ENCODE data around the gene HOXC4. TPM values are rescaled to one million over a fixed set of nuclear protein-coding genes. Genes with fewer than 3 reads are reported as not detected.
"Not testable (repeated sequence)": the region's sequence is repeated elsewhere in the genome, so short reads cannot be mapped to it uniquely, and the experiment has no call there.

HOXC4 gene
- total RNA-seq, 1 donor from 2014 or later, result 0.42 TPM

- intact Hi-C loops (cut with micrococcal nuclease), result loop anchor here (1.0 kb wide), 1 partner anchor 110 kb away; no protein-coding TSS in a partner anchor
These were observed 27.4 kb downstream of the HOXC4 start for GRCh38 chr12:54081053-54081514.

GRCh38 chr12:54081581-54082396, 28.2 kb downstream of the HOXC4 start:
- intact Hi-C loops (cut with micrococcal nuclease), result loop anchor here (1.0 kb wide), 1 partner anchor 110 kb away; no protein-coding TSS in a partner anchor

- intact Hi-C loops (cut with micrococcal nuclease), result no loop called here
These were observed 28.8 kb downstream of the HOXC4 start for GRCh38 chr12:54082397-54082892.

GRCh38 chr12:54088011-54088410, 34.4 kb downstream of the HOXC4 start:
- intact Hi-C loops (cut with micrococcal nuclease), result not testable (repeated sequence)

GRCh38 chr12:54089465-54089864, 35.8 kb downstream of the HOXC4 start:
- intact Hi-C loops (cut with micrococcal nuclease), result not testable (repeated sequence)

GRCh38 chr12:54090312-54090711, 36.7 kb downstream of the HOXC4 start:
- intact Hi-C loops (cut with micrococcal nuclease), result not testable (repeated sequence)

GRCh38 chr12:54092943-54093342, 39.3 kb downstream of the HOXC4 start:
- intact Hi-C loops (cut with micrococcal nuclease), result not testable (repeated sequence)

GRCh38 chr12:54095928-54096327, 42.3 kb downstream of the HOXC4 start:
- intact Hi-C loops (cut with micrococcal nuclease), result not testable (repeated sequence)

- intact Hi-C loops (cut with micrococcal nuclease), result not testable (repeated sequence)
These were observed 45.0 kb downstream of the HOXC4 start for GRCh38 chr12:54098644-54099043.

- intact Hi-C loops (cut with micrococcal nuclease), result not testable (repeated sequence)
These were observed 47.0 kb downstream of the HOXC4 start for GRCh38 chr12:54100588-54100987.

GRCh38 chr12:54102223-54102622, 48.6 kb downstream of the HOXC4 start:
- intact Hi-C loops (cut with micrococcal nuclease), result not testable (repeated sequence)

GRCh38 chr12:54103827-54104226, 50.2 kb downstream of the HOXC4 start:
- intact Hi-C loops (cut with micrococcal nuclease), result not testable (repeated sequence)

Other genes starting within 250 kb of the HOXC4 start
- not detected in 2 replicates for gene HOXC13, start 115.0 kb upstream of the HOXC4 start, total RNA-seq
- not detected in 2 replicates for gene HOXC12, start 98.9 kb upstream of the HOXC4 start, total RNA-seq
- gene HOXC11, start 80.7 kb upstream of the HOXC4 start, total RNA-seq, result not detected in 2 replicates
- gene HOTAIR, start 78.9 kb upstream of the HOXC4 start, total RNA-seq, result not detected in 2 replicates
- gene HOXC10, start 68.7 kb upstream of the HOXC4 start, total RNA-seq, result not detected in 2 replicates
- not detected in 2 replicates for gene HOXC9, start 53.7 kb upstream of the HOXC4 start, total RNA-seq
- not detected in 2 replicates for gene HOXC8, start 44.9 kb upstream of the HOXC4 start, total RNA-seq
- gene HOXC6, start 25.4 kb upstream of the HOXC4 start, total RNA-seq, result not detected in 2 replicates
- not detected in 2 replicates for gene HOXC5, start 20.8 kb upstream of the HOXC4 start, total RNA-seq
- gene SMUG1, start 135.2 kb downstream of the HOXC4 start, total RNA-seq, result 28.7 and 30.2 TPM in 2 replicates
- gene CBX5, start 226.3 kb downstream of the HOXC4 start, total RNA-seq, result 123 and 125 TPM in 2 replicates
- 1,289 and 1,304 TPM in 2 replicates for gene HNRNPA1, start 226.9 kb downstream of the HOXC4 start, total RNA-seq
- not detected in 2 replicates for gene NFE2, start 247.2 kb downstream of the HOXC4 start, total RNA-seq

Data from T-helper 1 cell treated with Interleukin-12 subunit alpha and Interleukin-12 subunit beta and Interleukin-4 antibody, amounts not matched to agents 30 ng/mL and 1 ng/mL, for 36 hours (primary cell).